ENCODE measurements around the gene SNRK. TPM values are rescaled to one million over a fixed set of nuclear protein-coding genes. Genes with fewer than 3 reads are reported as not detected.

The SNRK gene
- total RNA-seq, 1 experiment from 2014 or later: 11.8 TPM

GRCh38 chr3:43349716-43350115 is 63.4 kb downstream of the SNRK start:
- ATAC-seq: no peak
- no peak for DNase-seq (ENCODE audit: low spot score)
- ChIA-PET CTCF (no interaction called here), POLR2A (no interaction called here)
- peaks cover 30% of the 10 kb centered on the region for H3K36me3 Mint-ChIP-seq
- peaks cover 23% of the 10 kb centered on the region for H3K27me3 Mint-ChIP-seq (ENCODE audit: low read depth)
- no peak overlapping the region for H3K4me3 Mint-ChIP-seq
- TF ChIP-seq TCF7 (CRISPR knock-in tag; IDR thresholded peaks at IDR 0.05; ENCODE audit: low read depth) (no peak), FOXK1 (CRISPR knock-in tag; IDR thresholded peaks at IDR 0.05) (no peak), FOXJ3 (CRISPR knock-in tag; IDR thresholded peaks at IDR 0.05; ENCODE audit: borderline replicate concordance) (no peak), TEAD4 (CRISPR knock-in tag; IDR thresholded peaks at IDR 0.05) (no peak), ZNF396 (CRISPR knock-in tag; IDR thresholded peaks at IDR 0.05; ENCODE audit: borderline replicate concordance) (no peak), GABPB1 (CRISPR knock-in tag; IDR thresholded peaks at IDR 0.05) (no peak), GRHL2 (CRISPR knock-in tag; IDR thresholded peaks at IDR 0.05; ENCODE audit: insufficient replicate concordance, severe bottlenecking) (no peak), ZNF512 (CRISPR knock-in tag; IDR thresholded peaks at IDR 0.05; ENCODE audit: borderline replicate concordance) (no peak), KAT7 (CRISPR knock-in tag; IDR thresholded peaks at IDR 0.05; ENCODE audit: borderline replicate concordance) (no peak), CREB1 (CRISPR knock-in tag; IDR thresholded peaks at IDR 0.05) (no peak), NR3C1 (CRISPR knock-in tag; conservative IDR thresholded peaks at IDR 0.05; ENCODE audit: low read depth) (no peak), ZNF121 (CRISPR knock-in tag; IDR thresholded peaks at IDR 0.05) (no peak), ERG (CRISPR knock-in tag; IDR thresholded peaks at IDR 0.05) (no peak), ETV6 (CRISPR knock-in tag; IDR thresholded peaks at IDR 0.05) (no peak), NFATC4 (CRISPR knock-in tag; IDR thresholded peaks at IDR 0.05) (no peak), SMAD3 (CRISPR knock-in tag; IDR thresholded peaks at IDR 0.05; ENCODE audit: borderline replicate concordance) (no peak), ZNF263 (CRISPR knock-in tag; IDR thresholded peaks at IDR 0.05; ENCODE audit: low read depth) (no peak)
- TF ChIP-seq, protein P1, sequence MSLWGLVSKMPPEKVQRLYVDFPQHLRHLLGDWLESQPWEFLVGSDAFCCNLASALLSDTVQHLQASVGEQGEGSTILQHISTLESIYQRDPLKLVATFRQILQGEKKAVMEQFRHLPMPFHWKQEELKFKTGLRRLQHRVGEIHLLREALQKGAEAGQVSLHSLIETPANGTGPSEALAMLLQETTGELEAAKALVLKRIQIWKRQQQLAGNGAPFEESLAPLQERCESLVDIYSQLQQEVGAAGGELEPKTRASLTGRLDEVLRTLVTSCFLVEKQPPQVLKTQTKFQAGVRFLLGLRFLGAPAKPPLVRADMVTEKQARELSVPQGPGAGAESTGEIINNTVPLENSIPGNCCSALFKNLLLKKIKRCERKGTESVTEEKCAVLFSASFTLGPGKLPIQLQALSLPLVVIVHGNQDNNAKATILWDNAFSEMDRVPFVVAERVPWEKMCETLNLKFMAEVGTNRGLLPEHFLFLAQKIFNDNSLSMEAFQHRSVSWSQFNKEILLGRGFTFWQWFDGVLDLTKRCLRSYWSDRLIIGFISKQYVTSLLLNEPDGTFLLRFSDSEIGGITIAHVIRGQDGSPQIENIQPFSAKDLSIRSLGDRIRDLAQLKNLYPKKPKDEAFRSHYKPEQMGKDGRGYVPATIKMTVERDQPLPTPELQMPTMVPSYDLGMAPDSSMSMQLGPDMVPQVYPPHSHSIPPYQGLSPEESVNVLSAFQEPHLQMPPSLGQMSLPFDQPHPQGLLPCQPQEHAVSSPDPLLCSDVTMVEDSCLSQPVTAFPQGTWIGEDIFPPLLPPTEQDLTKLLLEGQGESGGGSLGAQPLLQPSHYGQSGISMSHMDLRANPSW (CRISPR knock-in tag; conservative IDR thresholded peaks at IDR 0.05; ENCODE audit: low read depth): no peak
- TF ChIP-seq, protein P2, sequence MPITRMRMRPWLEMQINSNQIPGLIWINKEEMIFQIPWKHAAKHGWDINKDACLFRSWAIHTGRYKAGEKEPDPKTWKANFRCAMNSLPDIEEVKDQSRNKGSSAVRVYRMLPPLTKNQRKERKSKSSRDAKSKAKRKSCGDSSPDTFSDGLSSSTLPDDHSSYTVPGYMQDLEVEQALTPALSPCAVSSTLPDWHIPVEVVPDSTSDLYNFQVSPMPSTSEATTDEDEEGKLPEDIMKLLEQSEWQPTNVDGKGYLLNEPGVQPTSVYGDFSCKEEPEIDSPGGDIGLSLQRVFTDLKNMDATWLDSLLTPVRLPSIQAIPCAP (CRISPR knock-in tag; IDR thresholded peaks at IDR 0.05): no peak
- peaks cover 15% of the 10 kb centered on the region for H3K9me3 Mint-ChIP-seq
- H3K27ac Mint-ChIP-seq: no peak overlapping the region
- peaks cover 12% of the 10 kb centered on the region; the same call in 1 of the 2 replicates for H3K4me1 Mint-ChIP-seq

DNA sequence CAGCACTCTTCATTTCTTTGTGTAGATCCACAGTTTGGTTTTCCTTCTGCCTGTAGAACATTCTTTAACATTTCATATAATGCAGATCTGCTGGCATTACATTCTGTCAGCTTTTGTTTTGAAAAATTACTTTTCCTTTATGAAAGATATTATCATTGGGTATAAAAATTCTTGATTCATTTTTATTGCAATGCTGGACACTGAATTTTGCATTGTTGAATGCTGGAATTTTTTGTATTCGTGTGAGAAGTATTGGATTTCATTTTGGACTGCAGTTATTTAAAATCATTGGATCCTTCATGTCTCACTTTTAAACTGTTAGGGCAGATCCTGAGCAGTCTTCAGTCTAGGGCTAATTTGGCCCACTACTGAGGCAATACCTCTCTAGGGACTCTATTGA is 67.1 kb downstream of the SNRK start:
- POLR2A ChIA-PET: interaction anchor here (0.6 kb wide), 1 partner anchor 754 kb away, joined by 5 read pairs; no protein-coding TSS in a partner anchor
- H3K36me3 Mint-ChIP-seq: peaks cover 26% of the 10 kb centered on the region
- H3K27me3 Mint-ChIP-seq (ENCODE audit: low read depth): peaks cover 54% of the 10 kb centered on the region
- TF ChIP-seq SOX15 (CRISPR knock-in tag; IDR thresholded peaks at IDR 0.05) (no peak), ZNF423 (CRISPR knock-in tag; IDR thresholded peaks at IDR 0.05) (no peak), GRHL2 (CRISPR knock-in tag; IDR thresholded peaks at IDR 0.05; ENCODE audit: insufficient replicate concordance, severe bottlenecking) (no peak), NR2C2 (CRISPR knock-in tag; IDR thresholded peaks at IDR 0.05) (no peak), SMAD4 (CRISPR knock-in tag; IDR thresholded peaks at IDR 0.05) (no peak), ZNF532 (CRISPR knock-in tag; IDR thresholded peaks at IDR 0.05; ENCODE audit: borderline replicate concordance) (no peak), TEAD1 (CRISPR knock-in tag; IDR thresholded peaks at IDR 0.05) (no peak), ESRRA (CRISPR knock-in tag; IDR thresholded peaks at IDR 0.05; ENCODE audit: borderline replicate concordance) (no peak), FOXK1 (CRISPR knock-in tag; IDR thresholded peaks at IDR 0.05) (no peak)
- TF ChIP-seq, protein P3, sequence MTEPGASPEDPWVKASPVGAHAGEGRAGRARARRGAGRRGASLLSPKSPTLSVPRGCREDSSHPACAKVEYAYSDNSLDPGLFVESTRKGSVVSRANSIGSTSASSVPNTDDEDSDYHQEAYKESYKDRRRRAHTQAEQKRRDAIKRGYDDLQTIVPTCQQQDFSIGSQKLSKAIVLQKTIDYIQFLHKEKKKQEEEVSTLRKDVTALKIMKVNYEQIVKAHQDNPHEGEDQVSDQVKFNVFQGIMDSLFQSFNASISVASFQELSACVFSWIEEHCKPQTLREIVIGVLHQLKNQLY (CRISPR knock-in tag; IDR thresholded peaks at IDR 0.05): no peak

More for the DNA sequence above, 67.1 kb downstream of the SNRK start:
- CTCF ChIA-PET: no interaction called here
- Mint-ChIP-seq H3K9me3 (peaks cover 30% of the 10 kb centered on the region), H3K27ac (no peak overlapping the region), H3K4me3 (no peak overlapping the region), H3K4me1 (no peaks in the 10 kb centered on the region)
- DNase-seq (ENCODE audit: low spot score) (no peak), ATAC-seq (no peak)

All from WTC11 (cell line).